Measurements from ENCODE around the gene KCNK4.

DNA sequence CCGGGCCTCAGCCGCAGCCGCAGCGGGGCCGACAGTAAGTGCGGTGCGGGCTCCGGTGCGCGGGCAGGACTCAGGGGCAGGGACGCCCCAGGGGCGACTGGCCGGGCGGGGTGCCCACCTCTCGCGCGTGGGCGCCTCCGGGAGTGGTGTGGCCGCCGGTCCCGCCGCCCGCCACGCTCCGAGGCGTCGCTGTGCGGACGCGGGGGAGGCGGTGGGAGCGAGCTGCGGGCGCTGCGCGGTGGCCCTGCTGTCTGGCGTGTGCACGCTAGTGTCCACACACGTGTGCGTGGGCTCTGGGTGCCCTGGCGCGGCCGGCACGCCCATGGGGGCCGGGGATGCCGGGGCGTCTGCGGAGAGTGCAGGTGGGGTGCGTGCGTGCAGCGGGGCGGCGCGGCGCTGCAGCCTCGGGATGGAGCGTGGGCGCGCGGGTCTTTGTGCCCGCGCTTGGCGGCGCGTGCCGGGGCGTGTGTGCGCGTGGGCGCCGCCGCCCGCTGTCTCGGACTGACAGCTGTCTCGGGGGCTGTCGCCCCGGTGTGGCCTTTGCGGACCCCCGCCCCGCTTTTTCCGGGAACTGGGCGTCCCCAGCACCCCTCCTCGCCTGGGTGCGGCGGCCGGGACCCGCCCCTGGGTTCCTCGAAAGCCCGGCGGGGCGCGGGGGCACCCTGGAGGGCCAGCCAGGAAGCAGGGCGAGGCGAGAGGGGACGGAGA is 804 bp downstream of the KCNK4 start:
- TF ChIP-seq, protein P1, sequence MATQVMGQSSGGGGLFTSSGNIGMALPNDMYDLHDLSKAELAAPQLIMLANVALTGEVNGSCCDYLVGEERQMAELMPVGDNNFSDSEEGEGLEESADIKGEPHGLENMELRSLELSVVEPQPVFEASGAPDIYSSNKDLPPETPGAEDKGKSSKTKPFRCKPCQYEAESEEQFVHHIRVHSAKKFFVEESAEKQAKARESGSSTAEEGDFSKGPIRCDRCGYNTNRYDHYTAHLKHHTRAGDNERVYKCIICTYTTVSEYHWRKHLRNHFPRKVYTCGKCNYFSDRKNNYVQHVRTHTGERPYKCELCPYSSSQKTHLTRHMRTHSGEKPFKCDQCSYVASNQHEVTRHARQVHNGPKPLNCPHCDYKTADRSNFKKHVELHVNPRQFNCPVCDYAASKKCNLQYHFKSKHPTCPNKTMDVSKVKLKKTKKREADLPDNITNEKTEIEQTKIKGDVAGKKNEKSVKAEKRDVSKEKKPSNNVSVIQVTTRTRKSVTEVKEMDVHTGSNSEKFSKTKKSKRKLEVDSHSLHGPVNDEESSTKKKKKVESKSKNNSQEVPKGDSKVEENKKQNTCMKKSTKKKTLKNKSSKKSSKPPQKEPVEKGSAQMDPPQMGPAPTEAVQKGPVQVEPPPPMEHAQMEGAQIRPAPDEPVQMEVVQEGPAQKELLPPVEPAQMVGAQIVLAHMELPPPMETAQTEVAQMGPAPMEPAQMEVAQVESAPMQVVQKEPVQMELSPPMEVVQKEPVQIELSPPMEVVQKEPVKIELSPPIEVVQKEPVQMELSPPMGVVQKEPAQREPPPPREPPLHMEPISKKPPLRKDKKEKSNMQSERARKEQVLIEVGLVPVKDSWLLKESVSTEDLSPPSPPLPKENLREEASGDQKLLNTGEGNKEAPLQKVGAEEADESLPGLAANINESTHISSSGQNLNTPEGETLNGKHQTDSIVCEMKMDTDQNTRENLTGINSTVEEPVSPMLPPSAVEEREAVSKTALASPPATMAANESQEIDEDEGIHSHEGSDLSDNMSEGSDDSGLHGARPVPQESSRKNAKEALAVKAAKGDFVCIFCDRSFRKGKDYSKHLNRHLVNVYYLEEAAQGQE (IDR thresholded peaks at IDR 0.05; ENCODE audit: insufficient read depth in 1 of 2, low read depth in 2 of 2, low read length in 1 of 2): no peak
- TF ChIP-seq, protein P2, sequence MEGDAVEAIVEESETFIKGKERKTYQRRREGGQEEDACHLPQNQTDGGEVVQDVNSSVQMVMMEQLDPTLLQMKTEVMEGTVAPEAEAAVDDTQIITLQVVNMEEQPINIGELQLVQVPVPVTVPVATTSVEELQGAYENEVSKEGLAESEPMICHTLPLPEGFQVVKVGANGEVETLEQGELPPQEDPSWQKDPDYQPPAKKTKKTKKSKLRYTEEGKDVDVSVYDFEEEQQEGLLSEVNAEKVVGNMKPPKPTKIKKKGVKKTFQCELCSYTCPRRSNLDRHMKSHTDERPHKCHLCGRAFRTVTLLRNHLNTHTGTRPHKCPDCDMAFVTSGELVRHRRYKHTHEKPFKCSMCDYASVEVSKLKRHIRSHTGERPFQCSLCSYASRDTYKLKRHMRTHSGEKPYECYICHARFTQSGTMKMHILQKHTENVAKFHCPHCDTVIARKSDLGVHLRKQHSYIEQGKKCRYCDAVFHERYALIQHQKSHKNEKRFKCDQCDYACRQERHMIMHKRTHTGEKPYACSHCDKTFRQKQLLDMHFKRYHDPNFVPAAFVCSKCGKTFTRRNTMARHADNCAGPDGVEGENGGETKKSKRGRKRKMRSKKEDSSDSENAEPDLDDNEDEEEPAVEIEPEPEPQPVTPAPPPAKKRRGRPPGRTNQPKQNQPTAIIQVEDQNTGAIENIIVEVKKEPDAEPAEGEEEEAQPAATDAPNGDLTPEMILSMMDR (IDR thresholded peaks at IDR 0.05): no peak
- TF ChIP-seq SIN3A (IDR thresholded peaks at IDR 0.05; ENCODE audit: borderline replicate concordance, insufficient read depth, low read depth, low read length) (no peak), POLR2AphosphoS5 (IDR thresholded peaks at IDR 0.05; ENCODE audit: low read depth, low read length) (no peak)
